HAP-1 (cell line): ENCODE data around the gene TBC1D17.

Experiments used
- DNase-seq, 2 experiments: peaks; one replicate each; pipeline ENCODE4 v3.0.0-alpha.2; 2016 to 2020; ENCODE audit warnings: low spot score in 2 of 2
- H3K27me3 ChIP-seq: fragments of 250-450 bp; sonication (Bioruptor Pico); 2 replicates; pipeline ENCODE4 v1.5.1; 2020; ENCODE audit warnings: low read depth, mild to moderate bottlenecking, moderate library complexity
- H3K36me3 ChIP-seq: fragments of 250-450 bp; sonication (Bioruptor Pico); replicated peaks from 2 replicates; pipeline ENCODE4 v1.5.1; 2020; ENCODE audit warnings: mild to moderate bottlenecking
- H3K4me1 ChIP-seq: fragments of 250-450 bp; sonication (Bioruptor Pico); 2 replicates; pipeline ENCODE4 v1.5.1; 2020; ENCODE audit warnings: mild to moderate bottlenecking
- H3K4me3 ChIP-seq: fragments of 250-450 bp; sonication (Bioruptor Pico); 2 replicates; pipeline ENCODE4 v1.5.1; 2020; ENCODE audit warnings: mild to moderate bottlenecking, moderate library complexity
- H3K9me3 ChIP-seq: fragments of 250-450 bp; sonication (Bioruptor Pico); 2 replicates; pipeline ENCODE4 v1.5.1; 2020; ENCODE audit warnings: mild to moderate bottlenecking, moderate library complexity
- in situ Hi-C: fragments of 300-500 bp; cut with MboI; formaldehyde crosslinking; loops from 3 replicates; pipeline ENCODE4 v1.14.3; 2020; ENCODE audit warnings: low sequenced_read_pairs, inconsistent platforms, mixed read lengths

Gene TBC1D17

DNA sequence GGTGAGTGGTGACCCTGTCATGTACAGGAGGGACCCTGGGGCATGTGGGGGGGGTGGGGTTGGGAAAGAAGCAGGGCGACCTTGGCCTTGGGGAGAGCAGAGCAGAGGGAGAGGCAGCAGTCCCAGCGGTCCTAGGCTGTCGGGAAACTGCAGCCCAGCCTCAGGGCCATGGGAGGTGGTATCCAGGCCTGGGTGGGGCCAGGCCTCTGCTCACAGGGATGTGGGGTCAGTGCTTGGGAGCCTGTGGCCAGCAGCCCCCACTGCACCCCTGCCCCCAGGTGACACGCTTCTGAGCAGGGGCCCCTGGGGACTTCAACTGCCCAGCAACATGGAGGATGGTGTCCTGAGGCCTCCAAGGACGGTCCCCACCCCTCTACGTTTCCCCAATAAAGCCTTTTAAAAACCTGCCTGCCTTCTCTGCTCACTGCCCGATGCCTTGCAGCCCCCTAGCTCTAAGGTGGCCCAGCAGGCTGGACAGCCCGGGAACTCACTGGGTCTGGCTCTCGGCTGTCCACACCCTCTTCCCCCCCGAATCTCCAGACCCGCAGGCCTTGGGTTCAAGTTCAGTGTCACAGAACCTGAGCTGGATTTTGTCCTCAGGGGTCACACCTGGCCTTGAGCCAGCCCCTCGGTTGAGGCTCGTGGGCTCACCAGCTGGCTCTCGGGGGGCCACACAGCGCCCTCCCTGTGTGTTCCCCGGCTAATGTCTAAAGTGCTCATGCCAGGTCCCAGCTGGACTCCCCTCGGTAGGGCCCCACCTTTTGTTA is 17.0 kb upstream of the TBC1D17 start:
- in situ Hi-C loops = loop anchor here (25.0 kb wide), 1 partner anchor 373 kb away; the partner anchor contains the start of genes RPL13A and RPS11
- Histone ChIP-seq H3K4me1 (peaks cover 7% of the 10 kb centered on the region), H3K27me3 (no peaks in the 10 kb centered on the region), H3K9me3 (no peaks in the 10 kb centered on the region), H3K36me3 (peaks cover 82% of the 10 kb centered on the region), H3K4me3 (no peak overlapping the region)
- DNase-seq = no peak

DNA sequence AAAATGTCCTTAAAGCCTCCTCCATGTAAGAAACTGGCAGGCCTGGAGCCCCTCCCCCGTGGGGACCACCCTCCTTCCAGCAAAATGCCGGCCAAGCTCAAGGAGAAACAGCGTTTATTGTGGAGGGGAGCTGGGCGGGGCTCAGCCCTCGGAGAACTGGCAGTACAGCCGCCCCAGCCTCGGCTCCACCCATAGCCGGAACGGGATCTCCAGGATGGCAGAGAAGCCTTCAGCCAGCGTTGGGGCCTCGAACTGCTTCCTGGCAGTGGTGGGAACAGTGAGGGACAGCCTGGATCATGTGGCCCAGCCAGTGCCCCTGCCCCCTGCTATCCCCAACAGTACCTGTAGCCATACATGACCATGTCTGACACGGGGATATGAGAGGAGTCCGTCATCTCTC is 16.4 kb upstream of the TBC1D17 start:
- in situ Hi-C loops = loop anchor here (25.0 kb wide), 1 partner anchor 374 kb away; the partner anchor contains the start of genes RPL13A and RPS11
- H3K36me3 ChIP-seq = peaks cover 76% of the 10 kb centered on the region
- no peaks in the 10 kb centered on the region for H3K9me3 ChIP-seq
- H3K27me3 ChIP-seq = no peaks in the 10 kb centered on the region
- peak in 1 of 2 experiments; percentile 72 for DNase-seq
- no peak overlapping the region for H3K4me3 ChIP-seq
- H3K4me1 ChIP-seq = peaks cover 13% of the 10 kb centered on the region

GRCh38 chr19:49861541-49862378 is 15.7 kb upstream of the TBC1D17 start:
- Histone ChIP-seq H3K4me1 (peaks cover 18% of the 10 kb centered on the region), H3K4me3 (no peak overlapping the region), H3K36me3 (peaks cover 71% of the 10 kb centered on the region), H3K27me3 (no peaks in the 10 kb centered on the region), H3K9me3 (no peaks in the 10 kb centered on the region)
- DNase-seq = no peak
- in situ Hi-C loops = loop anchor here (25.0 kb wide), 1 partner anchor 374 kb away; the partner anchor contains the start of genes RPL13A and RPS11

DNA sequence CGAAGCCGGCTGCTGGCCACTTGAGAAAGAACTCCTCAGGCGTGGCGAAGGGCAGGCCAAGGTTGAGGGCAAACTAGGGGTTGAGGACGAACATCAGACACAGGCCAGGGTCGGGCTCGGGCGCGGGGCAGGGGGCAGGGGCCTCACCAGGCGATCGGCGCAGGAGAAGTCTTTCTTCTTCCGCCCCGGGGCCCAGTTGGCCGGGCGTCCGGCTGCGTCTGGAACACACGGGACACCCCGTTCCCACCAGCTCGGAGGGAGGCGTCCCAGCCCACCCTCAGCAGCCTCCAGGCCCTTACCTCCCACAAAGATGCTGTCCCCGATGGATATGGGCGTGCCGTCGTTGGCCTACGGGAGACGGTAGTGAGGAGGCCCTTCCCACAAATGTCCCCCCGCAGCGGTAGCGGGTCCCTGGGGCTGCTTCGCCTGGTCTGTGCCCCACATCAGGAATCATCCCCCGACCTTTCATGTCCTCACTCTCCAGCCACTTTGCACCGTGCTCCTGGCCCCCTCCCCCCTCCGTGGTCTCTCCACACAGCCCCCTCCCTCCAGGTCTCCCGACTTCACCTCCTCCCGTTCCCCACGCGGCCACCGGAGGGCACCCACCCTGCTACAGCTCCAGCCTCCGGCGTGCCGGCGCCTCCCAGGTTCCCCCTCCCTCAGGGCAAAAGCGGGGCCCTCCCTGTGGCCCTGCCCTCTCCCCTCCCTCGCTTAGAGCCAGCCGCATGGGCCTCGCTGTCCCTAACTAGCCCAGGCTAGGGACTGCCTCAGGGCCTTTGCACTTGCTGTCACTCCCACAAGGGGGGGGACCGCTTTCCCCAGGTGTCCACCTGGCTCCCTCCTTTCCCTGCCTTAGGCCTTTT is 14.9 kb upstream of the TBC1D17 start:
- DNase-seq = peak in 1 of 2 experiments; percentile 80
- in situ Hi-C loops = loop anchor here (25.0 kb wide), 1 partner anchor 375 kb away; the partner anchor contains the start of genes RPL13A and RPS11
- Histone ChIP-seq H3K27me3 (no peaks in the 10 kb centered on the region), H3K9me3 (no peaks in the 10 kb centered on the region), H3K4me1 (peaks cover 18% of the 10 kb centered on the region), H3K4me3 (no peak overlapping the region), H3K36me3 (peaks cover 63% of the 10 kb centered on the region)

DNA sequence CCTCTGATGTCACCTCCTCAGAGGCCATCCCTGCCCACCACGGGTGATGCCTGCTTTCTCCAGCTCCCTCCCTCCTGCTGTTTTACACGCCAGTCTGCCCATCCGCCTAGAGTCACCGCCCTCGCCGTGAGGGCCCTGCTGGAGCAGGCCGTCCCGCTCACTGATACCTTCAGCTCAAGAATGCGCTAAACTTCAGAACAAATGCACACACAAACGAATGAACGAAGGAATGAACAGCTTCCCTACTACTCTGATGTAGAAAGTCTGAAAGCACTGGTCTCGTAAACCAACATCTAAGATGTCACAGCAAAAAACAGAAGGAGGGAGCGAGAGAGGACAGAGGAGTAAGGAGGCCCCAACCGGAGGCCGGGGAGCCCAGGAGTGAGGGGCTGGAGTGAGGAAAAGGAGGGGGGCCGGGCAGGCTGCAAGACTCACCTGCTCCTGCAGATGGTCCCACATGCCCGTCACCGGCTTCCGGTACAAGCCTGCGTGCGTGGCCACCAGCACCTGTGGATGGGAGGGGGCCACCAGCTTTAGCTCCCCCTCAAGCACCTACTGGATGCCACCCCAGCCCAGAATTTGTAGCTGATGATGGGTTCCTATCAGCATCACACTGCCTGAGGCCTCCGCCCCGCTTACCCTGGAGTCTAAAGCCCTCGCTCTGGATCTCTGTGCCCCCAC is 14.1 kb upstream of the TBC1D17 start:
- in situ Hi-C loops = loop anchor here (25.0 kb wide), 1 partner anchor 376 kb away; the partner anchor contains the start of genes RPL13A and RPS11
- H3K36me3 ChIP-seq = peaks cover 55% of the 10 kb centered on the region
- no peak for DNase-seq
- H3K4me1 ChIP-seq = peaks cover 18% of the 10 kb centered on the region
- H3K9me3 ChIP-seq = no peaks in the 10 kb centered on the region
- H3K27me3 ChIP-seq = no peaks in the 10 kb centered on the region
- no peak overlapping the region for H3K4me3 ChIP-seq

- in situ Hi-C loops = loop anchor here (25.0 kb wide), 1 partner anchor 377 kb away; the partner anchor contains the start of genes RPL13A and RPS11
- no peak for DNase-seq
- peaks cover 18% of the 10 kb centered on the region for H3K4me1 ChIP-seq
- H3K27me3 ChIP-seq = no peaks in the 10 kb centered on the region
- H3K36me3 ChIP-seq = peaks cover 50% of the 10 kb centered on the region
- H3K4me3 ChIP-seq = no peak overlapping the region
- no peaks in the 10 kb centered on the region for H3K9me3 ChIP-seq
These were observed 13.6 kb upstream of the TBC1D17 start for GRCh38 chr19:49863935-49864320.

GRCh38 chr19:49864890-49865289 is 12.6 kb upstream of the TBC1D17 start:
- peaks cover 40% of the 10 kb centered on the region for H3K36me3 ChIP-seq
- no peak for DNase-seq
- H3K27me3 ChIP-seq = no peaks in the 10 kb centered on the region
- no peaks in the 10 kb centered on the region for H3K9me3 ChIP-seq
- H3K4me3 ChIP-seq = no peak overlapping the region; the same call in 1 of the 2 replicates
- peaks cover 18% of the 10 kb centered on the region for H3K4me1 ChIP-seq
- in situ Hi-C loops = loop anchor here (25.0 kb wide), 1 partner anchor 378 kb away; the partner anchor contains the start of genes RPL13A and RPS11

DNA sequence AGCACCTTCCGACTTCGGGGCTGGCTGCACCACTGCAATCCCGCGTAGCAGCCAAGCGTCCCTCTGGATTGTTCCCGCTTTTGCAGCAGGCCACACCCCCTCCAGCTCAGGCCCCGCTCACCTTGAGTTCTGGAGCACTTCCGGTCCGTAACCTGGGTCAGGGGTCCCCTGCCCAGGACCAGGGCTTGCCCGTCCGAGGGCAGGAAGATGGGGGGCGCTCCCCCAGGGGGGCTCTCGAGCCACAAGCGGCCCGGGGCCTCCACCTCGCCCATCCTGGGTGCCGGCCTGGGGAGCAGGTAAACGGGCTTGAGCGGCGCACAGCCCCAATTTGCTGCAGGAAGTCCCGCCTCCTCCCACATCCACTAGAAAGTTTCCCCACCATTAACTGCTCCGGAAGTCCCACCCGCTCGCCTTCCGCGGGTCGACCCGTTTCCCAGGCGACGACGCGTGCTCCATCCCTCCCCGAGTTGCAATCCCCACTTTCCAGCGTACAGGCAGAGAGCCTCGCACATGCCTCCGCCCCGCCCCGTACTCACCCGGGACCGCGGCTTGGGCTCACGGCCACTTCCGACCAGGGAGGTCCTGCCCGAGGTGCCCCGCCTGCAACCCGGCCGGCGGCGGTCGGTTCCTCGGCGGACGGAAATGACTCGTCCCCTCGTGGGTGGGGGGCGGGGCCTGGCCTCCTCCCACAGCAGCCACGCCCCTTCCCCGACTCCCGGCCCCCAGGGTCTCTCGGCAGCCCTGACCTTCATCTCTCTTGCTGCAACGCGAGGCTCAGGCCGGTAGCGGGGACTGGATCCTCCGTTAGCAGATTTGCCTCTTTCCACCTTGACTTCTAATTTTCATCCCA is 10.3 kb upstream of the TBC1D17 start, which contains the start of gene PNKP:
PNKP (minus strand) TSS at position 644 of the 850 bp plus-strand sequence; CDS start at position 272, 372 bp downstream.
- Histone ChIP-seq H3K4me3 (peak within 1 kb of the TSS; percentile 84), H3K36me3 (peaks cover 31% of the 10 kb centered on the region), H3K27me3 (no peaks in the 10 kb centered on the region), H3K9me3 (no peaks in the 10 kb centered on the region), H3K4me1 (peaks cover 25% of the 10 kb centered on the region)
- in situ Hi-C loops = loop anchor here (25.0 kb wide), 1 partner anchor 380 kb away; the partner anchor contains the start of genes RPL13A and RPS11
- DNase-seq = peak; percentile 89 to 92

DNA sequence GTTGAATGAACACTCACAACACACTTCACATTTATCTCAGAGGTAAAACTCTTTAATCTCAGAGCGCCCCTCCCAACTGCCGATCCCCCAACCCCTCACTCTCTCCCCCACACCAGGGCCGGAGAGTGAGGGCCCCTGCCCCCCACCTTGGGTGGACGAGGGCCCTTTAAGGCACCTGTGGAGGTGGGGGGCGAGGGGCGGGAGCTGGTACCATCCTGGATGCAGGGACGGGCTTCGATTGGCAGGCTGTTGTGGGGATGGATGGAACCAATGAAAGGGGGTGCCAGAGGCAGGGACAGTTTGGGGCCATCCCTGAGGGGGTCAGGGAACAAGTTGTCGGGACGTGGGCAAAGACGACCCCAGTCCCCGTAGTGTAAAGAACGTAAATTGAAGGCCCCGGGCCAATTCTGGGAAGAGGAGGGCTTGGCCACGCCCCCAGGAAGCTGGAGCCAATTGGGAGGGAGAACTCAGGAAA is 8.5 kb upstream of the TBC1D17 start:
- Histone ChIP-seq H3K36me3 (peaks cover 16% of the 10 kb centered on the region), H3K9me3 (no peaks in the 10 kb centered on the region), H3K4me1 (peaks cover 21% of the 10 kb centered on the region), H3K4me3 (peak overlapping the region; percentile 18), H3K27me3 (no peaks in the 10 kb centered on the region)
- DNase-seq = no peak
- in situ Hi-C loops = loop anchor here (25.0 kb wide), 1 partner anchor 382 kb away; the partner anchor contains the start of genes RPL13A and RPS11

- Histone ChIP-seq H3K4me1 (peaks cover 21% of the 10 kb centered on the region), H3K9me3 (no peaks in the 10 kb centered on the region), H3K27me3 (no peaks in the 10 kb centered on the region), H3K4me3 (peak overlapping the region; percentile 38), H3K36me3 (peaks cover 10% of the 10 kb centered on the region)
- peak; percentile 97 to 100 for DNase-seq
- in situ Hi-C loops = loop anchor here (25.0 kb wide), 1 partner anchor 382 kb away; the partner anchor contains the start of genes RPL13A and RPS11
These were observed 7.8 kb upstream of the TBC1D17 start for GRCh38 chr19:49869484-49870308.
